ENCODE measurements around the gene SRSF3. TPM values are rescaled to one million over a fixed set of nuclear protein-coding genes. Genes with fewer than 3 reads are reported as not detected.

Gene SRSF3
- total and polyA plus RNA-seq, 4 donors: 145 to 267 (median 237) TPM

GRCh38 chr6:36627141-36627540 lies 33.0 kb downstream of the SRSF3 start:
- 97 to 98% methylated on average over 5 of the region's 5 CpGs for WGBS, 2 donors
- peaks cover 0 to 21% (median 15%) of the 10 kb centered on the region in 5 donors for H3K4me1 ChIP-seq (ENCODE audit: control insufficient read depth in 5 of 5, insufficient read depth in 5 of 5, low read length in 5 of 5)
- DNase-seq: no peak

GRCh38 chr6:36627801-36628246 lies 33.7 kb downstream of the SRSF3 start:
- DNase-seq: peak; percentile 66 to 94 (median 92)
- ATAC-seq (ENCODE audit: insufficient read depth, low FRiP score): peak; percentile 60
- Histone ChIP-seq H3K27me3 (ENCODE audit: control insufficient read depth in 3 of 3, insufficient read depth in 3 of 3, low read length in 2 of 3) (no peaks in the 10 kb centered on the region), H3K36me3 (ENCODE audit: control insufficient read depth in 4 of 4, insufficient read depth in 4 of 4, low read length in 4 of 4) (no peaks in the 10 kb centered on the region), H3K27ac (ENCODE audit: low read depth in 1 of 2, low read length in 1 of 2) (peak overlapping the region in 1 of 2 donors; percentile 35), H3K4me1 (ENCODE audit: control insufficient read depth in 5 of 5, insufficient read depth in 5 of 5, low read length in 5 of 5) (peaks cover 0 to 21% (median 15%) of the 10 kb centered on the region in 5 donors), H3K4me3 (no peak overlapping the region), H3K9me3 (ENCODE audit: control insufficient read depth in 4 of 4, insufficient read depth in 3 of 4, low read length in 3 of 4) (no peaks in the 10 kb centered on the region), H3K9ac (ENCODE audit: insufficient read depth in 1 of 2, low read length in 2 of 2) (peak overlapping the region in 1 of 2 donors; percentile 58)
- TF ChIP-seq, protein P1, sequence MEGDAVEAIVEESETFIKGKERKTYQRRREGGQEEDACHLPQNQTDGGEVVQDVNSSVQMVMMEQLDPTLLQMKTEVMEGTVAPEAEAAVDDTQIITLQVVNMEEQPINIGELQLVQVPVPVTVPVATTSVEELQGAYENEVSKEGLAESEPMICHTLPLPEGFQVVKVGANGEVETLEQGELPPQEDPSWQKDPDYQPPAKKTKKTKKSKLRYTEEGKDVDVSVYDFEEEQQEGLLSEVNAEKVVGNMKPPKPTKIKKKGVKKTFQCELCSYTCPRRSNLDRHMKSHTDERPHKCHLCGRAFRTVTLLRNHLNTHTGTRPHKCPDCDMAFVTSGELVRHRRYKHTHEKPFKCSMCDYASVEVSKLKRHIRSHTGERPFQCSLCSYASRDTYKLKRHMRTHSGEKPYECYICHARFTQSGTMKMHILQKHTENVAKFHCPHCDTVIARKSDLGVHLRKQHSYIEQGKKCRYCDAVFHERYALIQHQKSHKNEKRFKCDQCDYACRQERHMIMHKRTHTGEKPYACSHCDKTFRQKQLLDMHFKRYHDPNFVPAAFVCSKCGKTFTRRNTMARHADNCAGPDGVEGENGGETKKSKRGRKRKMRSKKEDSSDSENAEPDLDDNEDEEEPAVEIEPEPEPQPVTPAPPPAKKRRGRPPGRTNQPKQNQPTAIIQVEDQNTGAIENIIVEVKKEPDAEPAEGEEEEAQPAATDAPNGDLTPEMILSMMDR (IDR thresholded peaks at IDR 0.05; ENCODE audit: control extremely low read depth, extremely low read depth): no peak
- 28 to 50% methylated on average over 4 of the region's 4 CpGs for WGBS, 2 donors

More at GRCh38 chr6:36627141-36627540, 33.0 kb downstream of the SRSF3 start:
- TF ChIP-seq, protein P1 (IDR thresholded peaks at IDR 0.05; ENCODE audit: control extremely low read depth, extremely low read depth): no peak
- no peak overlapping the region for H3K4me3 ChIP-seq
- H3K27me3 ChIP-seq (ENCODE audit: control insufficient read depth in 3 of 3, insufficient read depth in 3 of 3, low read length in 2 of 3): no peaks in the 10 kb centered on the region
- H3K27ac ChIP-seq (ENCODE audit: low read depth in 1 of 2, low read length in 1 of 2): peak overlapping the region in 1 of 2 donors; percentile 35
- ATAC-seq (ENCODE audit: insufficient read depth, low FRiP score): no peak
- no peak overlapping the region for H3K9ac ChIP-seq (ENCODE audit: insufficient read depth in 1 of 2, low read length in 2 of 2)
- H3K9me3 ChIP-seq (ENCODE audit: control insufficient read depth in 4 of 4, insufficient read depth in 3 of 4, low read length in 3 of 4): no peaks in the 10 kb centered on the region
- H3K36me3 ChIP-seq (ENCODE audit: control insufficient read depth in 4 of 4, insufficient read depth in 4 of 4, low read length in 4 of 4): no peaks in the 10 kb centered on the region

DNA sequence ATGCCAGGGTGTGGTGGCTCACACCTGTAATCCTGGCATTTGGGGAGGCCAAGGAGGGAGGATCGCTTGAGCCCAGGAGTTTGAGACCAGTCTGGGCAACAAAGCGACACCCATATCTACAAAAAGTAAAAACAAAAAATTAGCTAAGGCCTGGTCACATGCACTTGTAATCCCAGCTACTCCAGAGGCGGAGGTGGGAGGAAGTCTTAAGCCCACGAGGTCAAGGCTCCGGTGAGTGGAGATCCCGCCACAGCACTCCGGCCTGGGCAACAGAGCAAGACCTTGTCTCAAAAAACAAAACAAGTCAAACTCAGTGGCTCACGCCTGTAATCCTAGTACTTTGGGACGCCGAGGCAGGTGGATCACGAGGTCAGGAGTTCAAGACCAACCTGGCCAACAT lies 35.6 kb downstream of the SRSF3 start:
- Histone ChIP-seq H3K9me3 (ENCODE audit: control insufficient read depth in 4 of 4, insufficient read depth in 3 of 4, low read length in 3 of 4) (no peaks in the 10 kb centered on the region), H3K36me3 (ENCODE audit: control insufficient read depth in 4 of 4, insufficient read depth in 4 of 4, low read length in 4 of 4) (no peaks in the 10 kb centered on the region), H3K27me3 (ENCODE audit: control insufficient read depth in 3 of 3, insufficient read depth in 3 of 3, low read length in 2 of 3) (no peaks in the 10 kb centered on the region), H3K9ac (ENCODE audit: insufficient read depth in 1 of 2, low read length in 2 of 2) (no peak overlapping the region), H3K27ac (ENCODE audit: low read depth in 1 of 2, low read length in 1 of 2) (no peak overlapping the region), H3K4me3 (no peak overlapping the region), H3K4me1 (ENCODE audit: control insufficient read depth in 5 of 5, insufficient read depth in 5 of 5, low read length in 5 of 5) (peaks cover 0 to 27% (median 11%) of the 10 kb centered on the region in 5 donors)
- TF ChIP-seq, protein P1 (IDR thresholded peaks at IDR 0.05; ENCODE audit: control extremely low read depth, extremely low read depth): no peak
- ATAC-seq (ENCODE audit: insufficient read depth, low FRiP score) (no peak), DNase-seq (no peak)
- 91 to 93% methylated on average over 11 of the region's 11 CpGs for WGBS, 2 donors

All from lung (tissue), 12 donors.